Erythroblast (primary cell): Measurements from ENCODE around the gene ANKRD30B.
"Not testable (repeated sequence)": the region's sequence is repeated elsewhere in the genome, so short reads cannot be mapped to it uniquely, and the experiment has no call there.

Experiments
- GATA1 ChIP-seq: IDR thresholded peaks from 2 replicates; pipeline ENCODE4 v1.6.1; 2011; ENCODE audit warnings: low read depth, mild to moderate bottlenecking, control low read depth, low read length, moderate library complexity
- POLR2A ChIP-seq: IDR thresholded peaks from 2 replicates; pipeline ENCODE4 v1.6.1; 2011; ENCODE audit warnings: mild to moderate bottlenecking, low read length

DNA sequence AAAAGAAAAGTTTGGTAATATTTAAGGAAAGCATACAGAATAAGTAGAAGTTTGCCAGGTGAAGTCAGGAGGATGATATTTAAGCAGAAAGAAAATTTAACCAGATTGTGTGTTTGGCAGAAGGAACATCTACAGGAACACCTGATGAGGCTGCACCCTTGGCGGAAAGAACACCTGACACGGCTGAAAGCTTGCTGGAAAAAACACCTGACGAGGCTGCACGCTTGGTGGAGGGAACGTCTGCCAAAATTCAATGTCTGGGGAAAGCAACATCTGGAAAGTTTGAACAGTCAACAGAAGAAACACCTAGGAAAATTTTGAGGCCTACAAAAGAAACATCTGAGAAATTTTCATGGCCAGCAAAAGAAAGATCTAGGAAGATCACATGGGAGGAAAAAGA is 15.6 kb downstream of the ANKRD30B start:
- not testable (repeated sequence) for TF ChIP-seq POLR2A, GATA1
